K562 (cell line): ENCODE measurements around the gene TMEM123. TPM values are rescaled to one million over a fixed set of nuclear protein-coding genes. Genes with fewer than 3 reads are reported as not detected.

Experiments
- ATAC-seq: fragments of 200-7000 bp; cut with Tn5 transposase; 3 replicates; pipeline ENCODE4 v1.9.1; 2020; ENCODE audit warnings: moderate library complexity
- BruUV-seq: library from RNA; stranded (reverse); fragments of 400-500 nt; replicated peaks from 2 replicates; lab custom pipeline; 2021; lab: Mats Ljungman, UMichigan
- CTCF ChIA-PET: fragments of 300-600 bp; formaldehyde crosslinking; extraction: SDS; loops from one replicate; lab custom pipeline; 2021; ENCODE audit warnings: low intra/inter-chr PET ratio; lab: Yijun Ruan, JAX
- POLR2A ChIA-PET: fragments of 300-600, 350-650 bp; sonication (Branson Sonifier 250); formaldehyde crosslinking; extraction: SDS; loops from one replicate; lab custom pipeline; 2021; ENCODE audit warnings: antibody characterized with exemption, inconsistent platforms; lab: Yijun Ruan, JAX
- DNase-seq, 4 experiments: peaks; one replicate each; pipeline versions ENCODE4 v3.0.0 to v3.0.0-alpha.2; 2011 to 2018; ENCODE audit warnings: low spot score in 3 of 4, mixed read lengths in 3 of 4; ENCODE audit errors: extremely low read depth in 1 of 4
- FAIRE-seq: peaks from 2 replicates; lab custom pipeline; 2011; peaks lifted over from hg19 to GRCh38; lab: Jason Lieb, UNC
- H2AFZ ChIP-seq: 2 replicates; pipeline ENCODE4 v1.6.0; 2011; ENCODE audit warnings: low read depth, low read length, control low read depth, inconsistent platforms
- H3K27ac ChIP-seq: fragments of 200-600 bp; 3 replicates; pipeline ENCODE4 v1.8.0; 2011; ENCODE audit warnings: low read depth, mild to moderate bottlenecking, control low read depth, inconsistent platforms, low read length, moderate library complexity, mixed read lengths; ENCODE audit errors: extremely low read depth
- H3K27me3 ChIP-seq, 2 experiments: fragments of 300-600 bp in 1 of 2; 2 replicates in 1 of 2; 3 replicates in 1 of 2; pipeline versions ENCODE4 v1.6.0 to v1.8.0; 2011; ENCODE audit warnings: inconsistent platforms in 2 of 2, low read length in 2 of 2, mild to moderate bottlenecking in 1 of 2, mixed read lengths in 1 of 2, moderate library complexity in 1 of 2; ENCODE audit not compliant: control insufficient read depth in 2 of 2, insufficient read depth in 2 of 2
- H3K36me3 ChIP-seq: fragments of 300-600 bp; 3 replicates; pipeline ENCODE4 v1.8.0; 2011; ENCODE audit warnings: mild to moderate bottlenecking, low read length, inconsistent platforms; ENCODE audit not compliant: control insufficient read depth, insufficient read depth
- H3K4me1 ChIP-seq, 2 experiments: fragments of 200-600 bp in 1 of 2; replicated peaks in 1 of 2; 2 replicates in 1 of 2; 3 replicates in 1 of 2; pipeline versions ENCODE4 v1.5.1 to v1.8.0; 2011; ENCODE audit warnings: inconsistent platforms in 2 of 2, low read length in 2 of 2, mild to moderate bottlenecking in 1 of 2, mixed read lengths in 1 of 2, moderate library complexity in 1 of 2; ENCODE audit not compliant: control insufficient read depth in 2 of 2, insufficient read depth in 2 of 2
- H3K4me2 ChIP-seq: 2 replicates; pipeline ENCODE4 v1.6.1; 2011; ENCODE audit warnings: low read length, control low read depth, inconsistent platforms, mixed read lengths; ENCODE audit not compliant: insufficient read depth
- H3K4me3 ChIP-seq: fragments of 200-600 bp; sonication (generic), shearing (Covaris generic); 2 replicates; pipeline ENCODE4 v1.5.1; 2016; ENCODE audit warnings: control low read depth, inconsistent platforms
- H3K79me2 ChIP-seq: fragments of 200-600 bp; 3 replicates; pipeline ENCODE4 v1.8.0; 2011; ENCODE audit warnings: low read length, inconsistent platforms; ENCODE audit not compliant: control insufficient read depth, insufficient read depth
- H3K9ac ChIP-seq, 2 experiments: 2 replicates each; pipeline versions ENCODE4 v1.6.0 to v1.6.1; 2011; ENCODE audit warnings: low read depth in 2 of 2, low read length in 2 of 2, control low read depth in 1 of 2, inconsistent platforms in 1 of 2, mild to moderate bottlenecking in 1 of 2, mixed read lengths in 1 of 2; ENCODE audit not compliant: insufficient read depth in 1 of 2
- H3K9me1 ChIP-seq: one replicate; pipeline ENCODE4 v1.6.0; 2011; ENCODE audit warnings: inconsistent platforms, mild to moderate bottlenecking, low read length, moderate library complexity; ENCODE audit not compliant: control insufficient read depth, insufficient read depth
- H3K9me3 ChIP-seq: replicated peaks from 2 replicates; pipeline ENCODE4 v1.5.1; 2011; ENCODE audit warnings: low read depth, low read length, inconsistent platforms; ENCODE audit not compliant: control insufficient read depth, insufficient read depth
- H4K20me1 ChIP-seq: replicated peaks from 2 replicates; pipeline ENCODE4 v1.6.1; 2011; ENCODE audit warnings: low read length, inconsistent platforms, mixed read lengths; ENCODE audit not compliant: control insufficient read depth, insufficient read depth
- FOXA1 ChIP-seq: fragments of 450-650 bp; IDR thresholded peaks from 2 replicates; pipeline ENCODE4 v1.6.1; 2016; ENCODE audit warnings: mild to moderate bottlenecking, borderline replicate concordance
- HLTF ChIP-seq: fragments of 450-650 bp; IDR thresholded peaks from 2 replicates; pipeline ENCODE4 v1.6.1; 2016
- MAFK ChIP-seq: IDR thresholded peaks from 2 replicates; pipeline ENCODE4 v1.6.1; 2011; ENCODE audit warnings: low read length, improper control_type of control experiment
- NFE2L1 ChIP-seq: fragments of 450-650 bp; IDR thresholded peaks from 2 replicates; pipeline ENCODE4 v1.6.1; 2016; ENCODE audit warnings: missing genetic modification characterization, low read depth, mild to moderate bottlenecking, missing compliant biosample characterization, moderate library complexity, borderline replicate concordance
- SRSF9 ChIP-seq: fragments of 200-400 bp; formaldehyde crosslinking; IDR thresholded peaks from 2 replicates; pipeline ENCODE4 v1.6.1; 2017; ENCODE audit warnings: low read depth, low read length, borderline replicate concordance
- TEAD4 ChIP-seq, 2 experiments: sonication (generic) in 1 of 2; formaldehyde crosslinking in 1 of 2; IDR thresholded peaks; 2 replicates each; pipeline versions ENCODE4 v1.6.1 to v1.8.0; 2012 to 2022; ENCODE audit warnings: borderline replicate concordance in 1 of 2, inconsistent platforms in 1 of 2, low read length in 1 of 2, mild to moderate bottlenecking in 1 of 2, missing genetic modification reagents in 1 of 2
- ZNF12 ChIP-seq: sonication (generic); formaldehyde crosslinking; IDR thresholded peaks from 2 replicates; pipeline ENCODE4 v1.4.0; 2020; ENCODE audit warnings: mild to moderate bottlenecking, missing genetic modification reagents
- ZNF316 ChIP-seq: fragments of 450-650 bp; IDR thresholded peaks from 2 replicates; pipeline ENCODE4 v1.6.1; 2016
- ZNF511 ChIP-seq: sonication (generic); formaldehyde crosslinking; IDR thresholded peaks from 2 replicates; pipeline ENCODE4 v1.8.0; 2022; ENCODE audit warnings: mild to moderate bottlenecking, missing genetic modification reagents
- WGBS: fragments of 100-300 bp; shearing (Covaris generic); methylation state at CpG from one replicate; pipeline ENCODE4 v1.1.6; 2016; ENCODE audit warnings: low coverage, mixed read lengths; ENCODE audit not compliant: insufficient coverage; ENCODE audit errors: missing lambda C conversion rate; 5-methylcytosine and 5-hydroxymethylcytosine counted together
- in situ Hi-C: fragments of 300-500 bp; cut with MboI; formaldehyde crosslinking; loops from 4 replicates; pipeline ENCODE4 v1.15.0; 2018; ENCODE audit warnings: inconsistent platforms, mixed read lengths
- intact Hi-C: fragments of 100-400 bp; cut with micrococcal nuclease; formaldehyde crosslinking; loops from 2 replicates; pipeline ENCODE4 v1.14.2; 2022
- polyA plus RNA-seq, 8 experiments: library from polyadenylated mRNA; depleted of rRNA in 4 of 8; stranded (reverse) in 5 of 8; unstranded in 3 of 8; fragments of >200 nt; fragmentation: Nextera tagmentation in 2 of 8; fragmentation: Illumina TruSeq in 1 of 8; extraction: Ambion mirVana in 2 of 8; extraction: Trizol in 1 of 8; gene quantifications; 2 replicates each; pipeline versions ENCODE4 v1.2.1 to v1.2.3, GENCODE V29; 2011 to 2014; ENCODE audit warnings: inconsistent platforms in 1 of 8, missing spikeins in 1 of 8
- total RNA-seq, 7 experiments: library from RNA; depleted of rRNA in 6 of 7; stranded (reverse); fragments of >200 nt in 6 of 7; fragmentation: Illumina TruSeq in 2 of 7; extraction: Trizol in 2 of 7; gene quantifications; 2 replicates each; pipeline versions ENCODE4 v1.2.1 to v1.2.3, GENCODE V29; 2011 to 2021; ENCODE audit warnings: low replicate concordance in 1 of 7
- TF ChIP-seq, protein P1 (sequence below): fragments of 250-450 bp; sonication (Bioruptor Pico); IDR thresholded peaks from 2 replicates; pipeline ENCODE4 v1.8.0; 2021; ENCODE audit warnings: borderline replicate concordance, mild to moderate bottlenecking, moderate library complexity; ENCODE audit not compliant: poor library complexity, severe bottlenecking
- TF ChIP-seq, protein P2 (sequence below): sonication (generic); formaldehyde crosslinking; IDR thresholded peaks from 2 replicates; pipeline ENCODE4 v1.8.0; 2022; ENCODE audit warnings: missing genetic modification reagents, mild to moderate bottlenecking, moderate library complexity, borderline replicate concordance

Gene TMEM123
- total and polyA plus RNA-seq, 9 of the 15 experiments (the other 6 are each of a cell fraction or from before 2014, with no cell fraction given) = 19.8 to 344 (median 82.4) TPM

DNA sequence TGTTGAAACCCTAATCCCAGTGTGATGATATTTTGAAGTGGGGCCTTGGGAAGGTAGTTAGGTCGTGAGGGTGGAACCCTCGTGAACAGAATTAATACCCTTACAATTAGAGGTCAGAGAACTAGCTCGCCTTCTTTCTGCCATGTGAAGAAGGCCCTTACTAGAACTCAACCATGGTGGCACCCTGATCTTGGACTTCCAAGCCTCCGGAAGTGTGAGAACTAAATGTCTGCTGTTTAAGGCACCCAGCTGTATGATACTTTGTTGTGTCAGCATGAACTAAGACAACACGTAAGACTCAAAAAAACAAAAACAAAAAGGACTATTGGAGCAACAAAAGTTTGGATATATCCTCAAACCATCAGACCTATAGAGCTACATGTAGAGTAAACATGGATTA is 52.0 kb downstream of the TMEM123 start (continued):
- TF ChIP-seq, protein P1, sequence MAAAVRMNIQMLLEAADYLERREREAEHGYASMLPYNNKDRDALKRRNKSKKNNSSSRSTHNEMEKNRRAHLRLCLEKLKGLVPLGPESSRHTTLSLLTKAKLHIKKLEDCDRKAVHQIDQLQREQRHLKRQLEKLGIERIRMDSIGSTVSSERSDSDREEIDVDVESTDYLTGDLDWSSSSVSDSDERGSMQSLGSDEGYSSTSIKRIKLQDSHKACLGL (CRISPR knock-in tag) = no peak
- no peak for TF ChIP-seq SRSF9

DNA sequence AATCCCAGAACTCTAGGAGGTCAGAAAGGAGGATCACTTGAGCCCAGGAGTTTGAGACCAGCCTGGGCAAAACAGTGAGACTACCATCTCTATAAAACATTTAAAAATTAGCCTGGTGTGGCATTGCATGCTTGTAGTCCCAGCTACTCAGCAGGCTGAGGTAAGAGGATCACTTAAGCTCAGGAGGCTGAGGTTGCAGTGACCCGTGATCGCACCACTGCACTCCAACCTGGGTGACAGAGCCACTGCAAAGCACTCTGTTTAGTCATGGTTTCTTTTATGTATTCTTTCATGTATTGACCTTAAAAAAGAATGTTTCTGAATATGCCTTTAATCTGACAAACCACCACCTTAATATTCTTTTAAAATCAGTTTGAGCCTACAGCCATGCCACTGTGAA is 53.4 kb downstream of the TMEM123 start:
- in situ Hi-C loops = loop anchor here (10.0 kb wide), 1 partner anchor 96 kb away; no protein-coding TSS in a partner anchor

More for the DNA sequence above, 53.4 kb downstream of the TMEM123 start:
- POLR2A ChIA-PET = interaction anchor here (0.6 to 1.2 kb wide), 2 partner anchors 9 to 17 kb away, joined by 3 read pairs; no protein-coding TSS in a partner anchor
- FAIRE-seq = no peak
- H2AFZ ChIP-seq = no peak overlapping the region
- H3K4me2 ChIP-seq = no peak overlapping the region
- H3K9me1 ChIP-seq = no peaks in the 10 kb centered on the region
- no peaks in the 10 kb centered on the region for H3K4me1 ChIP-seq
- H3K36me3 ChIP-seq = peaks cover 61% of the 10 kb centered on the region; the same call in 2 of the 3 replicates
- H3K9ac ChIP-seq = no peak overlapping the region
- H3K27ac ChIP-seq = no peak overlapping the region
- DNase-seq = no peak
- no peak overlapping the region for H3K4me3 ChIP-seq
- H3K79me2 ChIP-seq = no peaks in the 10 kb centered on the region
- WGBS = 100% methylated on average over 2 of the region's 2 CpGs
- intact Hi-C loops = no loop called here
- no peaks in the 10 kb centered on the region for H3K9me3 ChIP-seq
- TF ChIP-seq NFE2L1 (tag) (no peak), TEAD4 (IDR thresholded peaks at IDR 0.05; ENCODE audit: low read length) (no peak), TEAD4 (CRISPR knock-in tag; IDR thresholded peaks at IDR 0.05; ENCODE audit: borderline replicate concordance) (no peak), MAFK (no peak), ZNF511 (CRISPR knock-in tag) (no peak), HLTF (no peak), FOXA1 (no peak), ZNF12 (CRISPR knock-in tag) (no peak), ZNF316 (no peak)
- TF ChIP-seq, protein P2, sequence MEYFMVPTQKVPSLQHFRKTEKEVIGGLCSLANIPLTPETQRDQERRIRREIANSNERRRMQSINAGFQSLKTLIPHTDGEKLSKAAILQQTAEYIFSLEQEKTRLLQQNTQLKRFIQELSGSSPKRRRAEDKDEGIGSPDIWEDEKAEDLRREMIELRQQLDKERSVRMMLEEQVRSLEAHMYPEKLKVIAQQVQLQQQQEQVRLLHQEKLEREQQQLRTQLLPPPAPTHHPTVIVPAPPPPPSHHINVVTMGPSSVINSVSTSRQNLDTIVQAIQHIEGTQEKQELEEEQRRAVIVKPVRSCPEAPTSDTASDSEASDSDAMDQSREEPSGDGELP (CRISPR knock-in tag) = no peak
- no peak for ATAC-seq
- no peaks in the 10 kb centered on the region for H3K27me3 ChIP-seq
- no peaks in the 10 kb centered on the region for H4K20me1 ChIP-seq
- BruUV-seq = no TSS peak
- CTCF ChIA-PET = no interaction called here
